HG03460 (cell line): ENCODE measurements around the gene TLE5.
"Not testable (repeated sequence)": the region's sequence is repeated elsewhere in the genome, so short reads cannot be mapped to it uniquely, and the experiment has no call there.

Experiments used
- ATAC-seq: cut with Tn5 transposase; IDR thresholded peaks from one replicate; pipeline ENCODE4 v1.9.1; 2021; ENCODE audit not compliant: unreplicated experiment

Gene TLE5

DNA sequence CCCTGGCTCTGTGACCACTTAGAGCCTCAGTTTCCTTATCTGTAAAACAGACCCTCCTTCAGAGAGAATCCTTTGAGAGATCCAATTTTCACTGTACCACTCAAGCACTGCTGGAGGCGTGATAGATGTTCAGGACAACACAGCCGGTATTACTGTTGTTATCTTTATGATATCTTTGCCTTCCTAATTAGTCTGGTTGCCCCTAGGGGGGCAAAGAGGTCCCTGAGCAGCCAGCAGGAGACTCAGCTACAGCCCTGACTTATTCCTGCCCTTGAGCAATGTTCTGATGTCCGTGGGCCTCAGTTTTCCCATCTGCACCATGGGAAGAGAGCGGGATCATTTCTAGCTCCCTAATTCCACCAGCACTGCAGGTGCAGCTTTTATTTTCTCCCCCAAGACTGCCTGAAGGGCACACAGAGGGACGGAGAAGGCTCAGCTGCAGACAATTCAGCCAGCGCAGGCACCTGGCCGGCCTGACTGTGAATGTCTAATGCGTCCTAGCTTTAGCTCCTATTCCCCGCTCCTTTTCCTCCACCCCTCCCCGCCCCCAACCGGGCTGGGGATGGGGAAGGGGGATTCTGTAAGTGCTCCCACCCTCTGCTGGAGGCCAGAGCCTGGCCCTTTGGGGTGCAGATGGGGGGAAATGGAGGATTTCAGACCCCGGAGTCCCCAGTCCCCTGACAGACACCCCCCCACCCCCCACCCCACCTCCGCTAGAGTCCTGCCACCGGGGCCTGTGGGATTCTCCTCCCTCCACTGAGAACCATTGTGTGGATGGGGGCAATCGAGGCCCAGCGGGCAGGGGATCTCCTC is 16.2 kb downstream of the TLE5 start:
- ATAC-seq = no peak

DNA sequence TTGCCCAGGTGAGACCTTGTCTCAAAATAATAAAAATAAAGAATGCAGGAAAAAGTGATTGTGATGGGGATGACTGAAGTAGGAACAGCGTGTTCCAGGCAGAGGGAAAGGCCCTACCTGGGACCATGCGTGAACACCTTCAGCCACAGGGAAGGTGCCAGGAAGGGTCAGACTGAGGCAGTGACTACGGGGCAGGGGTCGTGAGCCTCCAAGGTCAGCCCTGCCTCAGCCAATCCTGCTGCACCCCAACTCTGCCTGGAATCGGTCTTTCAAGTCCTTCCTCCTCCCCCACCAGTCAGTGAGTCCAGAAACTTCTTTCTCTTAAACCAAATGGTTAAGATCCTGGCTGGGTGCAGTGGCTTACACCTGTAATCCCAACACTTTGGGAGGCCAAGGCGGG is 17.1 kb downstream of the TLE5 start:
- no peak for ATAC-seq

DNA sequence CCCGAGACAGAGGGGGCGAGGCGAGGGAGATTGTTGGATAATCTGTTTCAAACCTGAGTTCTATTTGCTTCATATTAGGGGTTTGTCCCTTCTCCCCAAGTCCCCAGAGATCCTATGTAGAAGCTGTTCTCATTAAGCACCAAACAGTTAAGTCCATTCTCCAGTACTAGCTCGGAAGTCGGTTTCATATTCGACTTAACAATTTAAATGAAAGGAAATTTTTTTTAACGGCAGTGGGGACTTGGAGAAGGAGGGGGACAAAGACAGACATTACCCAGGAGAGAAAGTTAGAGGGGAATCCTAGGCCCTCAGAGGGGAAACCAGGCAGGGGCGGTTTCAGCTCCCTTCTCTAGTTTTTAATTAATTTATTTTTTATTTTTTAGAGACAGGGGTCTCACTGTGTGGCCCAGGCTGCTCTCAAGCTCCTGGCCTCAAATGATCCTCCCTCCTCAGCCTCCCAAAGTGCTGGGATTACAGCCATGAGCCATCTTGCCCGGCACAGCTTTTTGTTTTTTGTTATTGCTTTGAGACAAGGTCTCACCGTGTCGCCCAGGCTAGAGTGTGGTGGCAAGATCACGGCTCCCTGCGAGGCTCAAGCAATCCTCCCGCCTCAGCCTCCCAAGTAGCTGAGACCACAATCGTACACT is 19.6 kb downstream of the TLE5 start:
- ATAC-seq = no peak

DNA sequence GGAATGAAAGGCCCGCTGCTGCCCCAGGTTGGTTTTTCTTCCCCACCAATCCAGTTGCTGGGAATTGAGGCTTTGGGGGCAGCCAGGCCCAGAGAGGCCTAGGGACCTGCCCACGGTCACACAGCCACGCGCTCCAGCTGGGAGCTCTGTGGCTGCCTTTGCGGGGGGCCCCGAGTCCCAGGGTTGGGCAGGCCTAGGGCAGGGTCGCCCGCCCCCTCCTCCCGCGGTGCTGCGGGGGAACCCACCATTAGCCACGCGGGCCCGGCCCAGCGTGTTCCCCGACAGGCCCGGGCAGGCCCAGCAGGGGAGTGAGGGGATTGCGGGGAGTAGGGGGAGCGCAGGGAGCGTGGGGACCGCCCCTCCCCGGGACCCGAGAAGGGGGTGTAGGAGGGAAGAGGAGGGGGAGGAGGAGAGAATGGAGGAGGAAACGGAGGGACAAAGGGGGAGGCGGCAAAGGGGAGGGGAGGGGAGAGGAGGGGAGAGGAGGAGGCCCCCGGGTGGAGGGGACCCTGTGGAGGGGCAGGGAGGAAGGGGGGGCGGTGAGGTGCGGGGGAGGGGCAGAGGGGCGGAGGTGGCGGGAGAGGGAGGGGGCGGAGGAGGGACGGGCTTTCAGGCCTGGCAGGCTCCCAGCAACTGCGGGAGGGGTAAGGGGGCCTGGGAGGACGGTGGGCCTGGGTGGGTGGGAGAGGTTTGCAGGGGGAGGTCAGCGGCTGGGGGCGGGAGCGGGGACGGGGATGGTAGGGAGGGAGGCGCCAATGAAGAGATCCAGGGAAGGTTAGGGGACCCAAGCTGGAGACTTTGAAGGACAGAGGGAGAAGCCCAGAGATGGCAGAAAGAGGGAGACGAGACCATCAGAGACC is 20.3 kb downstream of the TLE5 start:
- ATAC-seq = no peak

DNA sequence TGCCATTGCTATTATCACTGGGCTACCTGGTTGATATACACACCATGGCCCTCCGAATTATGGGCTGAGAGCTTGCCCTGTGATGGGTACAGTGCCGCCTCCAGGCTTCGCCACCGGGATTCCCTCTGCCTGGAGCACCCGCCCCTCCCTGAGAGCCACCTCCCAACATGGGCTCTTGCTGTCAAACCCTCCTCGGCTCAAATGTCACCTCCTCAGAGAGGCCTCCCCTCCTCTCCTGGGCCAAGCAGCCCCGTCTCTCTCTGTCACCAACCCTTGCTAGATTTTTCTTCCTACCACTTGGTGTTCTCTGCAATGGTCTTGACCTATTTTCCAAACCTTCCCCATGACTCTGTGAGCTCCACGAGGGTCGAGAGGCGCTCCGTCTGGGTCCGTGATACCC is 21.0 kb downstream of the TLE5 start:
- ATAC-seq = no peak

DNA sequence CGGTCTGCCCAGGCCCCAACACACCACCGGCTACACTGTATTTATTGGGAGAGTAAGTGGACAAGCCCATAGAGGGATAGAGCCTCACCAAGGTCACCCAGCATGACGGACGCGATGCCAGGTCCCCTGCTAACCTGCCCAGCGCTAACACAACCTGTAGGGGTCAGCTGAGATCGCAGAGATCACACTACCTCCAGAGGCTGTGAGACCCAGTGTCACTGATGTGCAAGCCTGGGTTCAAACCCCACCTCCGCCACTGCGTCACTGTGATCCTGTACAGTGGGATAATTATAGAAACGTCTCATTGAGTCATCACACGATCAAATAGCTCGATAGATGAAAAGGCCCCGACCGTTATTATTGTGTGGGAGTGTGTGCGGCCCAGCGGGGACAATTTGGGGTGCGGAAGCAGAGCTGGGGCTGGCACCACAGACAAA is 22.6 kb downstream of the TLE5 start:
- no peak for ATAC-seq

DNA sequence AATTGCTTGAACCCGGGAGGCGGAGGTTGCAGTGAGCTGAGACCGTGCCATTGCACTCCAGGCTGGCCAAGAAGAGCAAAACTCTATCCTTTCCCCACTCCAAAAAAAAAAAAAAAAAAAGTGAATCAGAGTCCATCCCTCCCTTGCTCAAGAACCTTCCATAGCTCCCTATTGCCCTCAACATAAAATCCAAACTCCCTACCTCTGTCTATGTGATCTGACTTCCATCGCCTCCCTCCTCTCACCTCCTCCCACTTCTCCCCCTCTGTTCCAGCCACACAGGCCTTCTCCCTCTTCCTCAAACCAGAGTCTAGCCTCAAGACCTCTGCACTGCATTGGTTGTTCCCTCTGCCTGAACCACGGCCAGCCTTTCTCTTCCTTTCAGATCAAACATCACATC is 23.2 kb downstream of the TLE5 start:
- no peak for ATAC-seq

DNA sequence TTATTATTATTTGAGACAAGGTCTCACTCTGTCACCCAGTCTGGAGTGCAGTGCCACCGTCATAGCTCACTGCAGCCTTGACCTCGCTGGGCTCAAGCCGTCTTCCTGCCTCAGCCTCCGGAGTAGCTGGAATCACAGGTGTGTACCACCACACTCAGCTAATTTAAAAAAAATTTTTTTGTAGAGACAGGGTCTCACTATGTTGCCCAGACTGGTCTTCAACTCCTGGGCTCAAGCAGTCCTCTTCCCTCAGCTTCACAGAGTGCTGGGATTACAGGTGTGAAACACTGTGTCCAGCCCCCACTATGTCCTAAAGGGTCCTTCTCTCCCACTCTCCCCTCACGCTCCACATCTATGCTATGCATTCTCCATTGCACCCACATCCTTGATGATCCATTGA is 24.1 kb downstream of the TLE5 start:
- no peak for ATAC-seq

DNA sequence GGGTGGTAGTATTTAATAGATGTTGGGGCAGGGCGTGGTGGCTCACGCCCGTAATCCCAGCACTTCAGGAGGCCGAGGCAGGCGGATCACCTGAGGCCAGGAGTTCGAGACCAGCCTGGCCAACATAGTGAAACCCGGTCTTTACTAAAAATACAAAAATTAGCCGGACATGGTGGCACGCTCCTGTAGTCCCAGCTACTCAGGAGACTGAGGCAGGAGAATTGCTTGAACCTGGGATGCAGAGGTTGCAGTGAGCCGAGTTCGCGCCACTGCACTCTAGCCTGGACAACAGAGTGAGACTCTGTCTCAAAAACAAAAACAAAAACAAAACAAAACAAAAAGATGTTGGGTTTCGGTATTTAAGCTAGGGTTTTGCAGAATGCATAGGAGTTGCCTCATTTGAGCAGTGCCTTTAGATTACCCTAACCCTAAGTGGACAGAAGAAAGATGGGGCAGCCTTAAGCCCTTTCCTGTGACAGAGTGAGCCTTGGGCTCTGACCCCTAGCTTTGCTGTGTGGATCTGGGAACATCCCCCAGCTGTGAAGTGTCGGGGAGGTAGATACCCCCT is 25.2 kb downstream of the TLE5 start:
- not testable (repeated sequence) for ATAC-seq

DNA sequence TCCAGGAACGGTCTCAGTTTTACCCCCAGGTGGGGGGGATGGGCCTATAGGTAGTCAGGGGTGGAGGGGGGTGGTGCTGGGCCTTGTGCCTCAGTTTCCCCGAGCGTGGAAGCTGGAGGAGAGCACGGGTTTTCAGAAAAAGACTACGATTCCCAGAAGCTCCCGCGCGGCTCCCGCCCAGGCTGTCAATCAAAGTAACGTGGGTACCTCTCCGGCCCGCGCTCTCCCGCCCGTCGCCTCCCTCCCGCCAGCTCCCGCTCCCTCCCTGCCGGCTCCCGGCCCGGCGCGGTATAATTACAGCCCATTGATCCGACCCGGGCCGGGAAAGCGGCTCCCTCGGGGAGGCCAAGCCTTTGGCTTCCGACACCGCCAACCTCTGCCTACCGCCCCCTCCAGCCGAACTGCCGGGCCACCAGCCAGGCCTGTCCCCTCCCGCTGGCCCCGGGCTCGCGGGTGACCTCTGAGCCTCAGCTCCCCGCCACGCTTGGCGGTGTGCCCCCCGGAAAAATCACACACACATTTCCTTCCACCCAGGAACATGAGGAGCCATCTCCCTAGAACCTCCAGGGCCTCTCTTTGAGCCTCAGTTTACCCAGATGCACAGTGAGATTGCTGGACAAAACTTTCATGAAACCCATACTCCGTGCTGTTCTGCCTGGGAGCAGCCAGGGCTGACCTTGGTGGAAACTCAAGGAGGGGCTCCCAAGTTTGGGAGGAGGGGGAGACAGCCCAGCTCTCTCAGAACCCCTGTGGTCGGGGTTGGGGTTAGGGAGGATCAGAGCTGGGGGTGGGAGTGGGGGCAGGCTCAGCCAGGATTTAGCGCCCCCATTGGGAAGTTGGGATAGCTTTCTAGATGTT is 25.9 kb downstream of the TLE5 start:
- peak; percentile 39 for ATAC-seq

DNA sequence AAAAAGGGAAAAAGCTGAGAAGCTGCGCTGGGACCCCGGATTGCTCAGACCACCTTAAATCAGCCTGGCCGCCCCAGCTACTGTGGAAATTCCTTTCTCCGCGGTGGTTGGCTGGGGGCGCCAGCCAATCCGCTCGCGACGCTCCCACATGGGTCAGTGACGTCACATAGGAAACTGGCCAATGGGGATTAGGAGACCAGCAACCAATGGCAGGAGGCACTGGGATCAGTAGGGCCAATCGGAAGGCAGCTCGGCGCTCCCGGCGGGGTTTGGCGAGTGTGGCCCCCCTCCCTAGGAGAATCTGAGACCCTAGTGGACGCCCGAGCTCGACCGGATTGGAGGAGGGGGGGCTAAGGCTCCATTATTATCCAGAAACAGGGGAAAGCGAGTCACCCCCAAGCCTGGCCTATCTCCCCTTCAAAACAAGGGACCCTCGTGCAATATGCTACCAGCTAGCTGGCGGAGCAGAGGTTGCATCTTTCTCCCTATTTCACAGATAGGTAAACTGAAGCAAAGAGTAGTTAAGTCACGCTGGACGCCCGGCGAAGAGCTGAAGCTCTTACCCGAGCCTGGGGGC is 26.7 kb downstream of the TLE5 start:
- peak; percentile 90 for ATAC-seq

DNA sequence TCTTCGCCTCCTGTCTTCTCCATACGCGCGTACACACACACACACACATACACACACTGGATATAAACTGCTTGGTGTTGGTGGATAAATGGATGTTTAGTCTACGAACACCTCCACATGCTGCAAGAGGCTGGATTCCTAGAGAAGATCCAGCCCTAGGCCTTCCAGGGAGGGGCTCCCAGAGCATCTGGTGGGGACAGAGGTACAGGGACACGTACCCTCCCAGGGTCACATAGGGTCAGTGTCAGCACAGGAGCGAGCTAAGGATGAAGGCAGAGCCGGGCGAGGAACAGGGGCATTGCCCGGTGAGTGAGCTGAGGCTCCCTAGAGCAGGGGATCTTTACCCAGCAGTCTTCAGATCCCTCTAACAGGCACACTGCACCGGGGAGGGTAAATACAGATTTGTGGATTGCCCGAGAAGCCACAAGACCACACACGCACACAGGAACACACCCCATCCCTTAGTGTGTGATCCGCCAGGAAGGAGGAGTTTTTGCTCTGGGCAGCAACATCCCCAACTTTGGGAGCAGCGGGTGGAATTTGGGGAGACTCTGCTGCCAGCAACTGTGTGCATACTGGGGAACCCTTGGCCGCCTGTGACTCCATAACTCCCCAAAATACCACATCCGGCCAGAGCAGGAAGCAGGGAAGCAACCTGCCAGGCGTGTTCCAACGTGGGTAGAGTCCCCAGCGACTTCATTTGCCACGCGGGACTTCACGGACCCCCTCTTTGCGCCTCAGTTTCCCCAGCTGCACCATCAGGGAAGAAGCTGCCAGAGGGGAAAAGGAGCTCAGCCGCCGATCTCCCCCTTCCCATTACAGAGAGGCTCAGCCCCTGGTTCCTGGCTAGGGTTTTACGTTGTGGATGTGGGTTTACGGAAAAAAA is 27.4 kb downstream of the TLE5 start:
- ATAC-seq = no peak

DNA sequence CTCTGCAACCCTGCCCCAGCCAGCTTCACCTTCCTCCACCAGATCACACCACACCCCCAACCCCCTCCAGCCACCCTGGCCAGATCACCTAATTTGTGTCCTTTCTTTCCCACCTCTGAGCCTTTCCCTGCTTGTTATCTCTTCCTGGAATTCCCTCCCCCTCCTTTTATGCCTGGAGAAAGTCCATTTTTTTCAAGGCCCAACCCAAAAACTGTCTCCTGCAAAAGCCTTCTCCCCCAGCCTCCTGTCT is 28.0 kb downstream of the TLE5 start:
- ATAC-seq = no peak

DNA sequence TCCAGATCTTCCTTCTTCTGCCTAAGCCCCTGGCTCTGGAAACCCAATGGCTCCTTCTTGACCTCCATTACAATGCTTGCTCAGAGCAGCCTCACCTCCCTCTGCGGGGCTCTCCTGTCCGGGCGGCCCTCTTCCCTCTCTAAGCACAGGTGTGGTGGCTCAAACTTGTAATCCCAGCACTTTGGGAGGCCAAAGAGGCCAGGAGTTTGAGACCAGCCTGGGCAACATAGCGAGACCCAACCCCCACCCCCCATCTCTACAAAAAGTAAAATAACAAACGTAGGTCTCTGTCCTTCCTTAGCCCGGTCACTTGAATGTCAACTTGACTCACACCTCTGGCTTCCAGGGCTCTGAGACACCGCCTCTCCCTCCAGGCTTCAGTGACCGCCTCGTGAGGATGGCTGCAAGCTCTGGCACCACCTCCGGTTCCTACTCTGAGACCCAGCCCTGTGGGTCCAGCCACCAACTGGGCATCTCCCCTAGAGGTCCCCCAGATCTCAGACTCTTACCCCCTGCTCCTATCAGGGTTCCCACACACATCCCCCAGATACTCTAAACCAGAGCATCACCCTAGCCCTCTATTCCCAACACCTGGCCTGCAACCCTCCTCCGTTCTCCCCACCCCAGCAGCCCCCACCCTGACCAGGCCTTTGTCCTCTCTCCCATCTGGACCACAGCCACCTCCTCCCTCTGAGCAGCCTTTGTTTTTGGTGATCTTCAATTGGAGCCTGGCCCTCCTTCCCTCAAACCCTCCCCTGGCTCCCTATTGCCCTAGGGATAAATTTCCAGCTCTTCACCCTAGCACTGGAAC is 28.5 kb downstream of the TLE5 start:
- ATAC-seq = no peak

DNA sequence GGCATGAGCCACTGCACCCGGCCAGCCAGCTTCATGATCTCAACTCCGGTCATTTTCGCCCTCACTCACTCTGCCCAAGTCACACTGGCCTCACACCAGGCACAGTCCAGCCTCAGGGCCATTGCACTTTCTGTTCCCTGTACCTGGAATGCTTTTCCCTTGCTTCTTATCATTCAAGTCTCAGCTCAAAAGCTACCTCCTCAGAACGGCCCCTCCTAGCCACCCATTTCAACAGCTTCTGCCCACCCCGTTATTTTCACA is 30.8 kb downstream of the TLE5 start:
- no peak for ATAC-seq

DNA sequence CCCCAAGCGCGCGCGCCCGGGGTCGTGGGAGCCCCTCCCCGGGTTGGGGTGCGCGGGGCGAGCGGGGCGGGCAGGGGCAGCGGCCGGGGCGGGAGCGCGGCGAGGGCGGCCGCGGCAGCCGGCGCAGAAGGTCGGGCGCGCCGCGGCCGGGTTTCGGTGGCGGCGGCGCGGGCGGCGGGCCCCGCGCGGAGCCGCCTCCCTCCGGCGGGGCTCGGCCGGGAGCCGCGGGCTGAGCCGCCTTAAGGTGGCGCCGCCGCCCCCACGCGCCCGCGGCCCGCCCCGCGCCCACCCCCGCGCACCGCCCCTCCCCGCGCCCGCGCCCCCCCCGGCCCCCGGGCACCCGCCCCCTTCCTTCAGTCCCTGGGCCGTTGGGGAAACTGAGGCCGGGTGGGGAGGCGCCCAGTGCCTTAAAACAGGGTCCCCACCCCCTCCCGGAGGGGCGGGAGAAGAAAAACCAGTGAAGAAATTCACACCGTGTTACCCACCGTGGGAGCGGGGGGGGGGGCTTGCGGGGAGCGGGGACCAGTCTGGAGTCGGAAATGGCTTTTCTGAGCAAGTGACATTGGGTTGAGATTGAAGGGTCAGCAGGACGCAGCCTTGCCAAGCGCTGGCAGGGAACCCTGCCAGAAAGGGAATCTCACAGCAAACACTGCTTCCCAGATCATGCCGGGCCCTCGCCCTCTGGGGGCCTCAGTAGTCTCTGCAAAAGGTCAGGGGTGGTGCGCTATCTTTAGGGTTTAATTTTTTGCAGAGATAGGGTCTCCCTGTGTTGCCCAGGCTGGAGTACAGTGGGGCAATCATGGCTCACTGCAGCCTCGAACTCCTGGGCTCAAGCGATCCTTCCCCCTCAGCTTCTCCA is 33.0 kb downstream of the TLE5 start, which contains the start of gene TLE2:
Gene TLE2 (minus strand): TSS at position 216 of the 859 bp plus-strand sequence. CDS start 376 bp downstream, outside the sequence.
- ATAC-seq = no peak

DNA sequence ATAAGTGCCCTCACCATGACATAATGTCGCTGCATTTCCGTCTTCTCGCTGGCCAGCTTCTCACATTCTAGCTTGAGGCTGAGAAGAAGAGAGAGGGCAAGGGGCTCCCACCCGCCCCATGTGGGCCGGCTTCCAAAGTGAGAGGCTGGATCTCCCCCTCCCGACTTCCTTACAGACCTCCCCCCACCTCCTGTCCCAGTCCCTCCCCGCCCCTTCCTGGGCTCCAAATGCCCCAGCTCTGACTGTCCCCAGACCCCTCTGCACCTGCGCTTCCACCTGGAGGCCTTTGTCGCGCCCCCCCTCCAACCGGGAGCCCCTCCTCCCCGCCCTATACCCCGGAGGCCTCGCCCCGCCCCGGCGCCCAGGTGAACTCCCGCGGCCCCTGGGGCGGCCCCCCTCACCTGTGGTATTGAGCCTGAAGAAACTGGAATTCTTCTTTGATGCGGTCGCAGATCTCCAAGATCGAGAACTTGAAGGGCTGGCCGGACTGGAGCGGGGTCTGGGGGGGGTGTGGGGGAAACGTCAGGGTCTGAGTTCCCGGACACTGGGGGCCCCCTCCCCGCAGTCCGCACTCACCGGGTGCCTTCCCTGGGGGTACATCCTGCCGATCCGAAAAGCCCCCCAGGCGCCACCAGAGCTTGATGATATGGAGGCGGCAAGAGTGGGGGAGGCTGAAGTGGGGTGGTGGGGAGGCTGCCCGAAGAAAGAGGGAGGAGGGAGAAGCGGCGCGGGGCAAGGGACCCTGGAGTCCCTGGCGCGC is 33.8 kb downstream of the TLE5 start:
- no peak for ATAC-seq
